CD4-positive, alpha-beta T cell (primary cell): ENCODE results near the gene HSD17B13. TPM values are rescaled to one million over a fixed set of nuclear protein-coding genes. Genes with fewer than 3 reads are reported as not detected.

ENCODE experiments used
- ATAC-seq: fragments of 200-7000 bp; cut with Tn5 transposase; one replicate; pipeline ENCODE4 v1.10.0; 2022; ENCODE audit warnings: mild to moderate bottlenecking; ENCODE audit not compliant: poor library complexity
- CTCF ChIA-PET: fragments of 350-600 bp; sonication (Branson Sonifier 250); formaldehyde crosslinking; loops from one replicate; lab custom pipeline; 2021; ENCODE audit warnings: antibody characterized with exemption, inconsistent platforms; lab: Charles Lee
- POLR2A ChIA-PET: fragments of 350-600 bp; sonication (Branson Sonifier 250); formaldehyde crosslinking; loops from one replicate; lab custom pipeline; 2021; ENCODE audit warnings: antibody characterized with exemption, inconsistent platforms; lab: Charles Lee
- DNase-seq, 14 experiments: peaks; one replicate each; pipeline ENCODE4 v3.0.0-alpha.2; 2013 to 2020; ENCODE audit warnings: mixed read lengths in 2 of 14
- H3K27ac ChIP-seq, 2 donors: one replicate each; pipeline versions ENCODE4 v1.5.1 to v1.7.0; 2013; ENCODE audit warnings: low read length in 2 of 2, low read depth in 1 of 2, mild to moderate bottlenecking in 1 of 2
- H3K27me3 ChIP-seq, 2 experiments: 1 replicate in 1 of 2; 2 replicates in 1 of 2; pipeline versions ENCODE4 v1.6.1 to v1.7.0; 2013; ENCODE audit warnings: low read length in 2 of 2, control low read depth in 1 of 2, mild to moderate bottlenecking in 1 of 2, moderate library complexity in 1 of 2; ENCODE audit not compliant: insufficient read depth in 2 of 2, control insufficient read depth in 1 of 2
- H3K36me3 ChIP-seq: one replicate; pipeline ENCODE4 v1.6.1; 2013; ENCODE audit warnings: low read length, control low read depth; ENCODE audit not compliant: insufficient read depth
- H3K4me1 ChIP-seq: one replicate; pipeline ENCODE4 v1.6.1; 2013; ENCODE audit warnings: low read length, control low read depth; ENCODE audit not compliant: insufficient read depth
- H3K4me3 ChIP-seq: one replicate; pipeline ENCODE4 v1.5.1; 2013; ENCODE audit warnings: mild to moderate bottlenecking, low read length, moderate library complexity
- H3K9me3 ChIP-seq, 2 experiments: 1 replicate in 1 of 2; 2 replicates in 1 of 2; pipeline versions ENCODE4 v1.6.1 to v1.7.0; 2013; ENCODE audit warnings: low read length in 2 of 2, mild to moderate bottlenecking in 2 of 2, control low read depth in 1 of 2, moderate library complexity in 1 of 2; ENCODE audit not compliant: control insufficient read depth in 1 of 2, insufficient read depth in 1 of 2
- H3K27ac Mint-ChIP-seq: one replicate; pipeline ENCODE4 v1.8.0; 2020; ENCODE audit warnings: mixed read lengths
- H3K27me3 Mint-ChIP-seq: one replicate; pipeline ENCODE4 v1.8.0; 2021; ENCODE audit warnings: mixed read lengths
- H3K36me3 Mint-ChIP-seq: one replicate; pipeline ENCODE4 v1.8.0; 2021; ENCODE audit warnings: low read depth, mixed read lengths
- H3K4me1 Mint-ChIP-seq: one replicate; pipeline ENCODE4 v1.8.0; 2021; ENCODE audit warnings: low read depth, mixed read lengths
- H3K4me3 Mint-ChIP-seq: one replicate; pipeline ENCODE4 v1.8.0; 2020; ENCODE audit warnings: mild to moderate bottlenecking, mixed read lengths
- H3K9me3 Mint-ChIP-seq: one replicate; pipeline ENCODE4 v1.8.0; 2020; ENCODE audit warnings: mixed read lengths
- intact Hi-C, 2 experiments: fragments of 100-400 bp; cut with DNase I in 1 of 2; cut with micrococcal nuclease in 1 of 2; formaldehyde crosslinking; loops; one replicate each; pipeline versions ENCODE4 v1.15.1 to v1.9.0; 2023 to 2025; cut with DNase I, micrococcal nuclease
- total RNA-seq, 174 experiments: library from RNA in 2 of 174; stranded (reverse) in 2 of 174; gene quantifications; one replicate each; pipeline ENCODE4 v1.2.3 and lab custom pipeline; 2021 to 2026
- TF ChIP-seq, protein P1 (sequence below): fragments of 200-600 bp; IDR thresholded peaks from one replicate; pipeline ENCODE4 v1.8.0; 2022; ENCODE audit warnings: antibody characterized with exemption, mild to moderate bottlenecking

Gene HSD17B13
- total RNA-seq, 2 experiments from 2014 or later: 0.17 to 0.27 TPM

DNA sequence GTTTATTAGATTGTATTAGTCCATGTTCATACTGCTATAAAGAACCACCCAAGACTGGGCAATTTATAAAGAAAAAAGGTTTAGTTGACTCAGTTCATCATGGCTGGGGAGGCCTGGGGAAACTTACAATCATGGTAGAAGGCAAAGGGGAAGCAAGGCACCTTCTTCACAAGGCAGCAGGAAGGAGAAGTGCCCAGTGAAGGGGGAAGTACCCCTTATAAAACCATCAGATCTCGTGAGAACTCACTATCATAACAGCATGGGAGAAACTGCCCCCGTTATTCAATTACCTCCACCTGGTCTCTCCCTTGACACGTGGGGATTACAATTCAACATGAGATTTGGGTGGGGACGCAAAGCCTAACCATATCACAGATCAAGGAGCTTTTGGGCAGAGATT is 8.1 kb upstream of the HSD17B13 start:
- intact Hi-C loops: no loop called here
- Mint-ChIP-seq H3K9me3 (peaks cover 24% of the 10 kb centered on the region), H3K4me3 (no peak overlapping the region), H3K4me1 (no peaks in the 10 kb centered on the region), H3K27me3 (no peaks in the 10 kb centered on the region), H3K27ac (no peak overlapping the region), H3K36me3 (peaks cover 49% of the 10 kb centered on the region)
- H3K36me3 ChIP-seq: peaks cover 5% of the 10 kb centered on the region
- ChIA-PET POLR2A (no interaction called here), CTCF (no interaction called here)
- no peak for DNase-seq
- peaks cover 26 to 45% of the 10 kb centered on the region in 2 experiments for H3K9me3 ChIP-seq
- no peak overlapping the region for H3K27ac ChIP-seq
- H3K4me3 ChIP-seq: no peak overlapping the region
- H3K27me3 ChIP-seq: no peaks in the 10 kb centered on the region
- no peak for ATAC-seq
- no peaks in the 10 kb centered on the region for H3K4me1 ChIP-seq
- TF ChIP-seq, protein P1, sequence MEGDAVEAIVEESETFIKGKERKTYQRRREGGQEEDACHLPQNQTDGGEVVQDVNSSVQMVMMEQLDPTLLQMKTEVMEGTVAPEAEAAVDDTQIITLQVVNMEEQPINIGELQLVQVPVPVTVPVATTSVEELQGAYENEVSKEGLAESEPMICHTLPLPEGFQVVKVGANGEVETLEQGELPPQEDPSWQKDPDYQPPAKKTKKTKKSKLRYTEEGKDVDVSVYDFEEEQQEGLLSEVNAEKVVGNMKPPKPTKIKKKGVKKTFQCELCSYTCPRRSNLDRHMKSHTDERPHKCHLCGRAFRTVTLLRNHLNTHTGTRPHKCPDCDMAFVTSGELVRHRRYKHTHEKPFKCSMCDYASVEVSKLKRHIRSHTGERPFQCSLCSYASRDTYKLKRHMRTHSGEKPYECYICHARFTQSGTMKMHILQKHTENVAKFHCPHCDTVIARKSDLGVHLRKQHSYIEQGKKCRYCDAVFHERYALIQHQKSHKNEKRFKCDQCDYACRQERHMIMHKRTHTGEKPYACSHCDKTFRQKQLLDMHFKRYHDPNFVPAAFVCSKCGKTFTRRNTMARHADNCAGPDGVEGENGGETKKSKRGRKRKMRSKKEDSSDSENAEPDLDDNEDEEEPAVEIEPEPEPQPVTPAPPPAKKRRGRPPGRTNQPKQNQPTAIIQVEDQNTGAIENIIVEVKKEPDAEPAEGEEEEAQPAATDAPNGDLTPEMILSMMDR: no peak

DNA sequence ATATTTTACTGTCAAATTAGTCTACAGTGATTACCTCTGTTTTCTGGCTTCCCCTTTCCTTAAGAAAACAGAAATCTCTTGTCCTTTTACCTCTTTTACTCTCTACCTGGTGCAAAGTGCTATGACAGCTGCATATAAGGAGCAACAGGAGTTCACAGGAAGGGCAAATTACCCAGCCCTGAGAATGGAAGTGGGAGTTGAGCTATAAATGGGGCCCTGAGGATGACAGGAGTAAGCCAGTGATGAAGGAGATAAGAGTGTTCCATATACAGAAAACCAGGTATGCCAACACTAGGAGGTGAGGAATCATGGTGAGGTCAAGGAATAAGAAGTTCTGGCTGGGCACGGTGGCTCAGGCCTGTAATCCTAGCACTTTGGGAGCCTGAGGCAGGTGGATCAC is 4.5 kb upstream of the HSD17B13 start:
- POLR2A ChIA-PET: no interaction called here
- Mint-ChIP-seq H3K4me3 (no peak overlapping the region), H3K9me3 (peaks cover 13% of the 10 kb centered on the region), H3K36me3 (peaks cover 18% of the 10 kb centered on the region), H3K4me1 (no peaks in the 10 kb centered on the region), H3K27ac (no peak overlapping the region), H3K27me3 (no peaks in the 10 kb centered on the region)
- DNase-seq (no peak), ATAC-seq (no peak)
- H3K4me1 ChIP-seq: no peaks in the 10 kb centered on the region
- peaks cover 13 to 23% of the 10 kb centered on the region in 2 experiments for H3K9me3 ChIP-seq
- intact Hi-C loops: no loop called here
- no peak overlapping the region for H3K4me3 ChIP-seq
- no peaks in the 10 kb centered on the region for H3K27me3 ChIP-seq
- TF ChIP-seq, protein P1: no peak
- H3K27ac ChIP-seq: no peak overlapping the region
- CTCF ChIA-PET: no interaction called here
- no peaks in the 10 kb centered on the region for H3K36me3 ChIP-seq

DNA sequence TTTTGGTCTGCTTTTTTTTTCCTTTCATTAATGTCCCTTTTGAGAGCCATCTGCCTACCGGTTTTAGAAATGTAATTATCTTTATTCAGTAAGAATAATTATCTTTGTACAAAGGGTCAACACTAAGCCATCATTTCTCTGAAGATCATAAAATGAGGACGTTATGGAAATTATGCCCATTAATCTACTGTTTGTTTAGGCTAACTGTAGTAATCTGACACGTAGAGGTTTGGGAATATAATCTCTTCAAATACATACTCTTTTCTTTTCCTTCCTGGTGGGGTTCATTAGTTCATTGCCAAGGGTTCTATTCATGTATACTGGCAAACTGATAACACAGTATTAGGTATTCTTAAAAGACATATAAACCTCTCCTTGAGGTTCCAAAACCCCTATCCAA is 3.8 kb upstream of the HSD17B13 start:
- no peaks in the 10 kb centered on the region for H3K27me3 ChIP-seq
- peaks cover 13 to 17% of the 10 kb centered on the region in 2 experiments for H3K9me3 ChIP-seq
- H3K27me3 Mint-ChIP-seq: no peaks in the 10 kb centered on the region
- H3K4me3 ChIP-seq: no peak overlapping the region
- H3K4me1 Mint-ChIP-seq: no peaks in the 10 kb centered on the region
- H3K27ac ChIP-seq: no peak overlapping the region
- H3K4me3 Mint-ChIP-seq: no peak overlapping the region
- CTCF ChIA-PET: no interaction called here
- TF ChIP-seq, protein P1: no peak
- ATAC-seq: no peak
- no peak overlapping the region for H3K27ac Mint-ChIP-seq
- H3K4me1 ChIP-seq: no peaks in the 10 kb centered on the region
- peaks cover 8% of the 10 kb centered on the region for H3K9me3 Mint-ChIP-seq
- DNase-seq: no peak
- POLR2A ChIA-PET: no interaction called here
- peaks cover 15% of the 10 kb centered on the region for H3K36me3 Mint-ChIP-seq
- H3K36me3 ChIP-seq: no peaks in the 10 kb centered on the region
- intact Hi-C loops: no loop called here
